DMS79 treated with DMSO at 0.1 percent for 48 hours (cell line): ENCODE data around the gene GPX6.
A peak's percentile ranks its signal among the peaks of the same experiment; 100 is the strongest.
"Not testable (repeated sequence)": the region's sequence is repeated elsewhere in the genome, so short reads cannot be mapped to it uniquely, and the experiment has no call there.

Experiments used
- DNase-seq: peaks from one replicate; lab custom pipeline; 2025; lab: John Stamatoyannopoulos, UW

GPX6 gene

GRCh38 chr6:28515676-28516075 lies at the start of gene GPX6:
TSS of gene GPX6 (minus strand) at chr6:28515793. CDS start at chr6:28515743, 50 bp downstream.
- no peak for DNase-seq

GRCh38 chr6:28563430-28564095 lies 48.0 kb upstream of the GPX6 start:
- no peak for DNase-seq

- DNase-seq: no peak
These were observed 43.0 kb upstream of the GPX6 start for GRCh38 chr6:28558629-28559028.

GRCh38 chr6:28555136-28555535 lies 39.5 kb upstream of the GPX6 start:
- DNase-seq: no peak

- no peak for DNase-seq
These were observed 38.6 kb upstream of the GPX6 start for GRCh38 chr6:28553986-28554881.

- DNase-seq: no peak
These were observed 37.9 kb upstream of the GPX6 start for GRCh38 chr6:28553384-28553985.

GRCh38 chr6:28551891-28552666 lies 36.5 kb upstream of the GPX6 start:
- DNase-seq: no peak

GRCh38 chr6:28547003-28547402 lies 31.4 kb upstream of the GPX6 start:
- DNase-seq: not testable (repeated sequence)

GRCh38 chr6:28545955-28546354 lies 30.4 kb upstream of the GPX6 start:
- DNase-seq: no peak

GRCh38 chr6:28543651-28544610 lies 28.3 kb upstream of the GPX6 start:
- DNase-seq: no peak

- peak; percentile 50 for DNase-seq
These were observed 27.1 kb upstream of the GPX6 start for GRCh38 chr6:28542440-28543296.

- no peak for DNase-seq
These were observed 26.4 kb upstream of the GPX6 start for GRCh38 chr6:28541996-28542395.

- DNase-seq: no peak
These were observed 22.0 kb upstream of the GPX6 start for GRCh38 chr6:28537509-28538140.

GRCh38 chr6:28537065-28537464 lies 21.5 kb upstream of the GPX6 start:
- DNase-seq: no peak

- no peak for DNase-seq
These were observed 19.3 kb upstream of the GPX6 start for GRCh38 chr6:28534875-28535274.

- DNase-seq: no peak
These were observed 18.7 kb upstream of the GPX6 start for GRCh38 chr6:28534306-28534705.

- no peak for DNase-seq
These were observed 16.0 kb upstream of the GPX6 start for GRCh38 chr6:28531479-28532128.

- DNase-seq: no peak
These were observed 15.2 kb upstream of the GPX6 start for GRCh38 chr6:28530777-28531176.

- DNase-seq: no peak
These were observed 10.0 kb upstream of the GPX6 start, which contains the start of gene GPX5 for GRCh38 chr6:28525496-28526039. TSS of gene GPX5 (plus strand) at chr6:28525881. CDS start at chr6:28526014, 133 bp downstream.
